Fibroblast of pulmonary artery (primary cell): Measurements from ENCODE around the gene ZCCHC3.
A peak's percentile ranks its signal among the peaks of the same experiment; 100 is the strongest.

Experiments
- DNase-seq: peaks from one replicate; pipeline ENCODE4 v3.0.0-alpha.2; 2010; ENCODE audit warnings: low read depth
- H3K4me3 ChIP-seq: replicated peaks from 2 replicates; pipeline ENCODE4 v1.5.1; 2011; ENCODE audit warnings: low read depth, mild to moderate bottlenecking, control low read depth, low read length, moderate library complexity
- CTCF ChIP-seq: IDR thresholded peaks from 2 replicates; pipeline ENCODE4 v1.5.1; 2011; ENCODE audit warnings: mild to moderate bottlenecking, control low read depth, low read length, inconsistent platforms; ENCODE audit errors: missing control alignments

The ZCCHC3 gene

DNA sequence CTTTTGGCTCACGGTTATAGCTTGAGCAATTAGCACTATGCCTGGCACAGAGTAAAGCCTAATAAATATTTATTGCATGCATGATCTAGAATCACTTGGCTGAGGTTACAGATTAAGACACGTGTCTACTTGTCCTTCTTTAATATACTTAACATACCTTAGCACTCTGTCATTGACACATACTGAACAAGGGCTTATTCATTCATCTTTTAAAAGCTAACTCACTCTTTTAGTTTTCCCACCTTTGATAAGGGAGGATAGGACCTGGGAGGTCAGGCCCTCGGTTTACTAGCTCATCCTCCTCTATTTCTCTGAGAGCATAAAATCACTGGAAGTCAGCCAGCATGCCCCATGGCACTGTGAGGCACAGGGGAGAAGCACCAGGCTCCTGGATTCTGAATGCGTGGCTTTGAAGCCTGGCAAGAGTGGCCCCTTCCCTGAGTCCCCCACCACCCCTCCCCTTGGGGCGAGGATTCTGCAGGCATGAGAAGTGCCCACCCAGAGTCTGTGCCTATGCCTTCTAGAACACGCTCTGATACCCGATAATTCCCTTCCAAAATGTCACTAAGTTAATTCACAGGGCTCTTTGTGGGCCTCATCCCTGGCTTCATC is 11.2 kb downstream of the ZCCHC3 start:
- H3K4me3 ChIP-seq, result no peak overlapping the region
- DNase-seq, result no peak
- TF ChIP-seq CTCF, result no peak

GRCh38 chr20:309306-309840 is 12.0 kb downstream of the ZCCHC3 start:
- DNase-seq, result peak; percentile 53
- H3K4me3 ChIP-seq, result peak overlapping the region; percentile 58
- no peak for TF ChIP-seq CTCF

- peak overlapping the region; percentile 58 for H3K4me3 ChIP-seq
- TF ChIP-seq CTCF, result no peak
- peak; percentile 99 for DNase-seq
Observed at GRCh38 chr20:309841-310644, 12.7 kb downstream of the ZCCHC3 start.

DNA sequence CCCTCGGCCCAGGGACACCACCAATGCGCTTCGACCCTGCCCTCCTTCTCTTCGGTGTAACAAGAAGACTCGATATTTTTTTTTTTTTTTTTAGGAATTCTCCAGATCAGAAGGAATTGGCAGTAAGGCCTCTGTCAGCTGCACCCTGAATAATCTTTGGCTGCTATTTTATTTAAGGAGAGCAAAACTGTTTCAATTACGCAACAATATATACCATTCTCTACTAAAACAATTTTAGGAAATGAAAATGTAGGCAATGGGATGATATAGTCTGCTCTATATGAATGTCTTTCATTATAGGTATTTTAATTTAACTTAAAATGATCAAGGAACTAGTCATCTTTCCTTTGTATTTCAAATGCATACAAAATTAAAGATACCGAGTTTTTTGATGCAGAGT is 13.3 kb downstream of the ZCCHC3 start:
- H3K4me3 ChIP-seq, result peak overlapping the region; percentile 6
- TF ChIP-seq CTCF, result no peak
- DNase-seq, result no peak

GRCh38 chr20:311609-312008 is 14.2 kb downstream of the ZCCHC3 start:
- TF ChIP-seq CTCF, result no peak
- H3K4me3 ChIP-seq, result no peak overlapping the region

DNA sequence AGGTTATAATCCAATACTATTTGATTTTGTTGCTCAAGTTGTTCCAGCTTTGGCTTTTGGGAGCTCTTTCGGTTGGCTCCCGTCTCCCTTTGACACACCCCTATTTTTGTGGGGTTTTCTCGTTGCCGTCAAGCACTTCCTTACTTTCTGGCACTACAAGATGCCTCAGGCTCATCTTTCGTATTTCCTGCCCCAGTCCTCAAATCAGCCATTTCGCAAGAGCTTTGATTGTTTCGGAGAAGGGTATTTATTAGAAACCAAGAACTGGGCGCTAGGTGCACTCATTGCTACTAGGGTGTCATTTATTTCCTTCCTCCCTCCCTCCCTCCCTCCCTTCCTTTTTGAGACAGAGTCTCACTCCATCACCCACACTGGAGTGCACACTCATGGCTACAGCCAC is 14.7 kb downstream of the ZCCHC3 start:
- no peak for TF ChIP-seq CTCF
- DNase-seq, result no peak
- no peak overlapping the region for H3K4me3 ChIP-seq

More at GRCh38 chr20:311609-312008, 14.2 kb downstream of the ZCCHC3 start:
- DNase-seq, result no peak
